HepG2 (cell line): ENCODE results near the gene FOLR1. TPM values are rescaled to one million over a fixed set of nuclear protein-coding genes. Genes with fewer than 3 reads are reported as not detected.
"Not testable (repeated sequence)": the region's sequence is repeated elsewhere in the genome, so short reads cannot be mapped to it uniquely, and the experiment has no call there.

Experiments
- ATAC-seq: fragments of 200-7000 bp; cut with Tn5 transposase; 3 replicates; pipeline ENCODE4 v1.9.1; 2020; ENCODE audit warnings: mild to moderate bottlenecking, moderate library complexity
- BruUV-seq: library from RNA; stranded (reverse); fragments of 400-500 nt; replicated peaks from 2 replicates; lab custom pipeline; 2021; lab: Mats Ljungman, UMichigan
- CTCF ChIA-PET: fragments of 300-600 bp; formaldehyde crosslinking; extraction: SDS; loops from one replicate; lab custom pipeline; 2021; ENCODE audit warnings: low total read pairs, inconsistent platforms, low intra/inter-chr PET ratio; lab: Yijun Ruan, JAX
- POLR2A ChIA-PET: fragments of 350-600 bp; sonication (Branson Sonifier 250); formaldehyde crosslinking; loops from one replicate; lab custom pipeline; 2020; ENCODE audit warnings: antibody characterized with exemption, inconsistent platforms; lab: Yijun Ruan, JAX
- DNase-seq: peaks from one replicate; pipeline ENCODE4 v3.0.0-alpha.2; 2015; ENCODE audit warnings: low spot score
- FAIRE-seq: peaks from 3 replicates; lab custom pipeline; 2011; peaks lifted over from hg19 to GRCh38; lab: Jason Lieb, UNC
- H2AFZ ChIP-seq: one replicate; pipeline ENCODE4 v1.6.1; 2011; ENCODE audit warnings: low read length, inconsistent platforms
- H3K27ac ChIP-seq: fragments of 300-600 bp; 3 replicates; pipeline ENCODE4 v1.8.0; 2011; ENCODE audit warnings: mixed run types, mild to moderate bottlenecking, mixed read lengths, low read length, inconsistent platforms; ENCODE audit not compliant: insufficient read depth; ENCODE audit errors: extremely low read length
- H3K27me3 ChIP-seq, 2 experiments: fragments of 200-600 bp in 1 of 2; 2 replicates in 1 of 2; 3 replicates in 1 of 2; pipeline versions ENCODE4 v1.6.0 to v1.8.0; 2011; ENCODE audit warnings: low read length in 2 of 2, mild to moderate bottlenecking in 2 of 2, moderate library complexity in 2 of 2, inconsistent platforms in 1 of 2; ENCODE audit not compliant: insufficient read depth in 2 of 2, control insufficient read depth in 1 of 2
- H3K36me3 ChIP-seq, 2 experiments: fragments of 200-600 bp in 1 of 2; replicated peaks in 1 of 2; 2 replicates in 1 of 2; 3 replicates in 1 of 2; pipeline versions ENCODE4 v1.5.1 to v1.8.0; 2011; ENCODE audit warnings: low read length in 2 of 2, inconsistent platforms in 1 of 2; ENCODE audit not compliant: insufficient read depth in 2 of 2, control insufficient read depth in 1 of 2
- H3K4me1 ChIP-seq: 2 replicates; pipeline ENCODE4 v1.5.1; 2012; ENCODE audit warnings: low read length, inconsistent platforms; ENCODE audit not compliant: insufficient read depth
- H3K4me2 ChIP-seq: 2 replicates; pipeline ENCODE4 v1.6.0; 2011; ENCODE audit warnings: low read depth, low read length, inconsistent platforms
- H3K4me3 ChIP-seq, 3 experiments: fragments of 200-600 bp in 1 of 3; sonication (generic), shearing (Covaris generic) in 1 of 3; replicated peaks in 1 of 3; 2 replicates each; pipeline ENCODE4 v1.5.1; 2011 to 2016; ENCODE audit warnings: low read length in 3 of 3, inconsistent platforms in 2 of 3, low read depth in 2 of 3, mild to moderate bottlenecking in 2 of 3, control low read depth in 1 of 3, mixed read lengths in 1 of 3; ENCODE audit not compliant: insufficient read depth in 1 of 3
- H3K79me2 ChIP-seq: one replicate; pipeline ENCODE4 v1.6.1; 2011; ENCODE audit warnings: low read length, inconsistent platforms; ENCODE audit not compliant: insufficient read depth
- H3K9ac ChIP-seq: 2 replicates; pipeline ENCODE4 v1.6.0; 2011; ENCODE audit warnings: mild to moderate bottlenecking, low read depth, low read length, inconsistent platforms; ENCODE audit not compliant: insufficient read depth
- H3K9me3 ChIP-seq: 2 replicates; pipeline ENCODE4 v1.5.1; 2012; ENCODE audit warnings: mild to moderate bottlenecking, low read length
- H4K20me1 ChIP-seq: 2 replicates; pipeline ENCODE4 v1.6.0; 2011; ENCODE audit warnings: inconsistent platforms, mild to moderate bottlenecking, low read length, moderate library complexity; ENCODE audit not compliant: insufficient read depth
- ATM ChIP-seq: fragments of 450-650 bp; IDR thresholded peaks from 2 replicates; pipeline ENCODE4 v1.7.1; 2017; ENCODE audit warnings: mild to moderate bottlenecking, borderline replicate concordance
- KDM5A ChIP-seq: fragments of 200-600 bp; sonication (generic); IDR thresholded peaks from 2 replicates; pipeline ENCODE4 v1.7.0; 2018; ENCODE audit warnings: antibody characterized with exemption, mild to moderate bottlenecking, low read length, borderline replicate concordance
- PRPF4 ChIP-seq: fragments of 200-400 bp; formaldehyde crosslinking; IDR thresholded peaks from 2 replicates; pipeline ENCODE4 v1.6.1; 2016; ENCODE audit warnings: low read length, low read depth; ENCODE audit not compliant: poor library complexity, severe bottlenecking
- ZNF432 ChIP-seq: sonication (generic); formaldehyde crosslinking; IDR thresholded peaks from 2 replicates; pipeline ENCODE4 v1.5.0; 2020; ENCODE audit warnings: missing genetic modification reagents, mild to moderate bottlenecking, borderline replicate concordance
- ZNF660 ChIP-seq: sonication (generic); formaldehyde crosslinking; IDR thresholded peaks from 2 replicates; pipeline ENCODE4 v1.5.1; 2020; ENCODE audit warnings: mild to moderate bottlenecking, low read depth, missing genetic modification reagents, borderline replicate concordance
- ZSCAN9 ChIP-seq: IDR thresholded peaks from 2 replicates; pipeline ENCODE4 v1.6.1; 2016; ENCODE audit warnings: borderline replicate concordance
- WGBS: methylation state at CpG from one replicate; pipeline ENCODE4 v1.1.6; 2017; ENCODE audit warnings: low lambda C conversion rate; 5-methylcytosine and 5-hydroxymethylcytosine counted together
- in situ Hi-C: cut with HindIII; loops from 2 replicates; pipeline ENCODE4 v1.10.0; 2017; ENCODE audit warnings: low pct_unique_long_range_greater_than_20kb; ENCODE audit not compliant: extremely low pct_ligation_motif_present
- intact Hi-C: fragments of 100-400 bp; cut with micrococcal nuclease; formaldehyde crosslinking; loops from one replicate; pipeline ENCODE4 v1.10.0; 2022; ENCODE audit not compliant: unreplicated experiment
- polyA plus RNA-seq, 8 experiments: library from polyadenylated mRNA; depleted of rRNA in 3 of 8; stranded (reverse) in 7 of 8; unstranded in 1 of 8; fragments of >200 nt; fragmentation: Illumina TruSeq in 4 of 8; extraction: Trizol in 4 of 8; gene quantifications; 2 replicates each; pipeline versions ENCODE4 v1.2.1 to v1.2.3, GENCODE V29; 2011 to 2016; ENCODE audit warnings: low read depth in 4 of 8, missing spikeins in 1 of 8, mixed read lengths in 1 of 8; ENCODE audit not compliant: insufficient read depth in 1 of 8
- total RNA-seq, 5 experiments: library from RNA; depleted of rRNA; stranded (reverse); fragments of >200 nt; fragmentation: Illumina TruSeq; extraction: Trizol; gene quantifications; 2 replicates each; pipeline ENCODE4 v1.2.3, GENCODE V29; 2016; ENCODE audit warnings: low read depth in 1 of 5
- TF ChIP-seq, protein P1 (sequence below): sonication (generic); formaldehyde crosslinking; conservative IDR thresholded peaks from 2 replicates; pipeline ENCODE4 v1.8.1; 2023; ENCODE audit warnings: missing genetic modification reagents
- TF ChIP-seq, protein P2 (sequence below), 2 experiments: sonication (generic) in 1 of 2; formaldehyde crosslinking in 1 of 2; IDR thresholded peaks; 2 replicates each; pipeline versions ENCODE4 v1.6.1 to v1.9.0; 2014 to 2022; ENCODE audit warnings: antibody characterized with exemption in 1 of 2, borderline replicate concordance in 1 of 2, inconsistent platforms in 1 of 2, low read depth in 1 of 2, missing genetic modification reagents in 1 of 2

Gene FOLR1
- total and polyA plus RNA-seq, 2 of the 13 experiments (the other 11 are each of a cell fraction or from before 2014, with no cell fraction given) = 0.20 TPM; not detected in 1

DNA sequence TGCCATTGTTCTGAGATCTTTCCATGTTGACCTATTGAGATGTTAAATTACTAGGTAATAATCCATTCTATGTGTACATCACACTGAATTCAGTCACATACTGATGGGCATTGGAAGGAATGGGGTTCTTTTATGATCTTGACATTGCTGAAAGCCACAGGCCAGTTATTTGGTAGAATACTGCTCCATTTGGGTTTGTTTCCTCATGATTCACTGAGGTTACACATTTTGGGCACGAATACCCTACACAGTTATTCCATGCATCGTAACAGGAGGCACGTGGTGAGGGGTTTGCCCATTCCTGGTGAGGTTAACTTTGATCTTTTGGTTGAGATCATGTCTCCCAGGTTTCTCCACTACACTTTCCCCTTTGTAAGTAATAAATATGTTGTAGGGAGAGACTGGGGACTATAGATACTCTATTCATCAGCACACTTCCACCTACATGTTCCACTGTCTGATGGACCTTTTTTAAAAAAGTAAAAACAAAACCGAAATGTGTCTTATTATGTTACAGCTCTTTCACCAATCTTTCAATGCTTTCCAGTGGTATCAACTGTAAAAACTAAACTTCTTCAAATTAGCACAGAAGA is 12.0 kb upstream of the FOLR1 start:
- DNase-seq (no peak), ATAC-seq (no peak), FAIRE-seq (no peak)
- Histone ChIP-seq H2AFZ (no peak overlapping the region), H3K27me3 (no peaks in the 10 kb centered on the region; a peak in 1 of 5 replicates), H3K9ac (no peak overlapping the region), H3K4me2 (no peak overlapping the region), H4K20me1 (no peaks in the 10 kb centered on the region), H3K4me3 (no peak overlapping the region), H3K36me3 (no peaks in the 10 kb centered on the region), H3K9me3 (no peaks in the 10 kb centered on the region), H3K4me1 (peaks cover 5% of the 10 kb centered on the region), H3K27ac (no peak overlapping the region), H3K79me2 (no peaks in the 10 kb centered on the region)
- 37% methylated on average over 4 of the region's 4 CpGs for WGBS
- no TSS peak for BruUV-seq
- in situ Hi-C loops (no loop called here), intact Hi-C loops (loop anchor here (2.0 kb wide), 1 partner anchor 37 kb away; no protein-coding TSS in a partner anchor)
- POLR2A ChIA-PET = no interaction called here
- CTCF ChIA-PET = no interaction called here
- TF ChIP-seq PRPF4 (no peak), ATM (no peak), ZNF660 (CRISPR knock-in tag) (no peak), ZNF432 (CRISPR knock-in tag) (no peak), KDM5A (no peak), ZSCAN9 (no peak)
- TF ChIP-seq, protein P1, sequence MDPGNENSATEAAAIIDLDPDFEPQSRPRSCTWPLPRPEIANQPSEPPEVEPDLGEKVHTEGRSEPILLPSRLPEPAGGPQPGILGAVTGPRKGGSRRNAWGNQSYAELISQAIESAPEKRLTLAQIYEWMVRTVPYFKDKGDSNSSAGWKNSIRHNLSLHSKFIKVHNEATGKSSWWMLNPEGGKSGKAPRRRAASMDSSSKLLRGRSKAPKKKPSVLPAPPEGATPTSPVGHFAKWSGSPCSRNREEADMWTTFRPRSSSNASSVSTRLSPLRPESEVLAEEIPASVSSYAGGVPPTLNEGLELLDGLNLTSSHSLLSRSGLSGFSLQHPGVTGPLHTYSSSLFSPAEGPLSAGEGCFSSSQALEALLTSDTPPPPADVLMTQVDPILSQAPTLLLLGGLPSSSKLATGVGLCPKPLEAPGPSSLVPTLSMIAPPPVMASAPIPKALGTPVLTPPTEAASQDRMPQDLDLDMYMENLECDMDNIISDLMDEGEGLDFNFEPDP (CRISPR knock-in tag) = no peak
- TF ChIP-seq, protein P2, sequence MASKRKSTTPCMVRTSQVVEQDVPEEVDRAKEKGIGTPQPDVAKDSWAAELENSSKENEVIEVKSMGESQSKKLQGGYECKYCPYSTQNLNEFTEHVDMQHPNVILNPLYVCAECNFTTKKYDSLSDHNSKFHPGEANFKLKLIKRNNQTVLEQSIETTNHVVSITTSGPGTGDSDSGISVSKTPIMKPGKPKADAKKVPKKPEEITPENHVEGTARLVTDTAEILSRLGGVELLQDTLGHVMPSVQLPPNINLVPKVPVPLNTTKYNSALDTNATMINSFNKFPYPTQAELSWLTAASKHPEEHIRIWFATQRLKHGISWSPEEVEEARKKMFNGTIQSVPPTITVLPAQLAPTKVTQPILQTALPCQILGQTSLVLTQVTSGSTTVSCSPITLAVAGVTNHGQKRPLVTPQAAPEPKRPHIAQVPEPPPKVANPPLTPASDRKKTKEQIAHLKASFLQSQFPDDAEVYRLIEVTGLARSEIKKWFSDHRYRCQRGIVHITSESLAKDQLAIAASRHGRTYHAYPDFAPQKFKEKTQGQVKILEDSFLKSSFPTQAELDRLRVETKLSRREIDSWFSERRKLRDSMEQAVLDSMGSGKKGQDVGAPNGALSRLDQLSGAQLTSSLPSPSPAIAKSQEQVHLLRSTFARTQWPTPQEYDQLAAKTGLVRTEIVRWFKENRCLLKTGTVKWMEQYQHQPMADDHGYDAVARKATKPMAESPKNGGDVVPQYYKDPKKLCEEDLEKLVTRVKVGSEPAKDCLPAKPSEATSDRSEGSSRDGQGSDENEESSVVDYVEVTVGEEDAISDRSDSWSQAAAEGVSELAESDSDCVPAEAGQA (IDR thresholded peaks at IDR 0.05; ENCODE audit: low read depth) = no peak
- TF ChIP-seq, protein P2 (CRISPR knock-in tag; IDR thresholded peaks at IDR 0.05; ENCODE audit: borderline replicate concordance) = no peak

DNA sequence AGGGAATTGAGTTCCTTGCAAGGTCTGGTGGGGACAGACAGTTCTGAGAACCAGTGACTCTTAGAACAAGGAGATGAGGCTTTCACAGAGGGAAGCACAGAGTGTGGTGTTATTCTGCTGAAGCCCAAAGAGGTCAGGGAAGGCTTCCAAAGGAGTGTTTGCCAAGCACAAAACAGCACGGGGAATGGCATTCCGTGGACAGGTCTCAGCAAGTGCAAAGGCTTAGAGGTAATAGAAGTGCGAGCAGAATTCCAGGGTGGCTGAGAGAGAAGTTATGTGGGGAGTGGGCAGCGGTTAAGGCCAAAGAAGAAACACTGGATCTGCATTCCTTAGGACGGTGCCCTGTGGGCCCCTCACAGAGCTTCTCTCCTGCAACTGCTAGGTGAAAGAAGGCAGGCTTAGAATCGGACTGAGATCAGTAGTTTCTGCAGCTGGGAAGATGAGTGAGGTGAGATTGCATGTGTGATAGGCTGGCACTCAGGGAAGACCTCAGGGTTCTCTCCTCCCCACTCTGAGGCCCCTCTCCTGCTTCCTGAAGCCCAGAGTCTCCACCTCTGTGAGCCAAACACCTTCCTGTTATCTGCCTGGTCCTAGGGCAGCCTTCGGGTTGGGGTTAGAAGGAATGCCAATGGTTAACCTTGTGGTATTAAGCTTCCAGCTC is 10.9 kb upstream of the FOLR1 start:
- H3K79me2 ChIP-seq, H3K9me3 ChIP-seq, H3K9ac ChIP-seq, DNase-seq, POLR2A ChIA-PET, H3K4me3 ChIP-seq, H3K36me3 ChIP-seq, H3K4me1 ChIP-seq, H2AFZ ChIP-seq, CTCF ChIA-PET, ATAC-seq, H3K27me3 ChIP-seq, H4K20me1 ChIP-seq, H3K27ac ChIP-seq, H3K4me2 ChIP-seq, FAIRE-seq, BruUV-seq, in situ Hi-C loops: not testable (repeated sequence)
- WGBS = 2% methylated on average over 7 of the region's 7 CpGs
- intact Hi-C loops = loop anchor here (2.0 kb wide), 1 partner anchor 38 kb away; no protein-coding TSS in a partner anchor
